Hematopoietic multipotent progenitor cell treated with erythropoietin and hydrocortisone succinate and interleukin-3 and kit ligand, for 8 days (in vitro differentiated cells): ENCODE data around the gene NFIL3.

Experiments
- DNase-seq: peaks from one replicate; pipeline ENCODE4 v3.0.0-alpha.2; 2015

The NFIL3 gene

DNA sequence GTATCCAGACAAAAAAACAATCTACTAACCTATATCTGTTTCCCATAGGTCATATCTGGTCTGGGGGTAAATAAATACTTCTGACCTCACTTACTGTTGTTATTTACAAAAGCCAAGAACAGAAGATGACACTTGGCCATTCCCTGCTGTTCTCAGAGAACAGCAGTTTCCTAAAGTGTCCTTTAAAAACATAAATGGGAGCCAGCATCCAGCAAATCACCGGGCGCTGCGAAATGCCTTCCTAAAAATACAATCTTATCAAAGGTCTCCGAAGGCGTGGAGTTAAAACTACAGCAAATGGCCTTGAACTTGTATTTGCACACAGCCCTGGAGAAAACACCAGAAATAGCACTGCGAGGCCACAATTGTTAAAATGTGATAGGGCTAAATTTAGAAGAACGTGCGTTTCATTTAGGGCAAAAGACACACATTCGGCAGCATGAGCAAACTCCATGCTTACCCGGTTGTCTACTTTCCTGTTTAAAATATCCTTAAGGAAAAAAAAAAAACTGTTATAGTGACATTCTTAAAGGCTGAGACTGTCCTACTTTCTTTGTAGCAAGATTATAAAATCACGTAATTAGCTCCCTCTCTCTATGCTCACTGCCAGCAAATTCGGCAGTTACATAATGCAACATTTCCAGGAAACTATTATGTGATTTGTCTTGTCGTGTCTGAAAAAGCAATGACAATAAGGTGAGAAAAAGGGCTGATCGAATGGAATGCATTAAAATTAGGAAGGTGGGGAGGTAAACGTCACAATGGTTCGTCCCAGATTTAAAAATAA, 1.5 kb downstream of the NFIL3 start:
- peak; percentile 14 for DNase-seq

DNA sequence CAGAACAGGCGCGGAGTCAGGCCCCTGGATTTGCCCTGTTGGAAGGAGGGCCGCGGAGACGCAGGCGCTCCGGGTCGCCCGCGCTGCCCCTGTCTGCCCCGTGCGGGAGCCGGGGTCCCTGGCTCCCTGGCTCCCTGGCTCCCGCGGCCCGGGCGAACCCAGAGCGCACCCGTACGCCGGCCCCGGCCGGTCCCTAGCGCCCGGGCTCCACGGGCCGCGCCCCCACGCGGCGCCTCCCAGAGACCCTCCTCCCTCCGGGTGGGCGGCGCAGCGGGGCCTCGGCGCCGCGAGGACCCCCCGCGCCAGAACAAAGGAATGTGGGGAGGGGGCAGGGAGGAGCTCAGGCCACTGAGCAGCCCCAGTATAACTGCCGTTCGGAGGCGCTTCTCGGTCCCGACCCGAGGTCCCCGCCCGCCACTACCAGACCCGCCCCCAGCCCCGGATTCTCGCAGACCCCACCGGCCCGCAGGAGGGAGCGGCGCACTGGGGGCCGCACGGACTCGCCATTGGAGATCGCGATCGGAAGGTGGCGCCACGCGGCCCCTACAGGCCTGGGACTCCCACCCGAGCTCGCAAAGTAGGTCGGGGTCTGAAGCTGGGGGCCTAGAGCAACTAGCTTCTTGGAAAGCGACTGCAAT, 2.4 kb downstream of the NFIL3 start:
- DNase-seq, result no peak

DNA sequence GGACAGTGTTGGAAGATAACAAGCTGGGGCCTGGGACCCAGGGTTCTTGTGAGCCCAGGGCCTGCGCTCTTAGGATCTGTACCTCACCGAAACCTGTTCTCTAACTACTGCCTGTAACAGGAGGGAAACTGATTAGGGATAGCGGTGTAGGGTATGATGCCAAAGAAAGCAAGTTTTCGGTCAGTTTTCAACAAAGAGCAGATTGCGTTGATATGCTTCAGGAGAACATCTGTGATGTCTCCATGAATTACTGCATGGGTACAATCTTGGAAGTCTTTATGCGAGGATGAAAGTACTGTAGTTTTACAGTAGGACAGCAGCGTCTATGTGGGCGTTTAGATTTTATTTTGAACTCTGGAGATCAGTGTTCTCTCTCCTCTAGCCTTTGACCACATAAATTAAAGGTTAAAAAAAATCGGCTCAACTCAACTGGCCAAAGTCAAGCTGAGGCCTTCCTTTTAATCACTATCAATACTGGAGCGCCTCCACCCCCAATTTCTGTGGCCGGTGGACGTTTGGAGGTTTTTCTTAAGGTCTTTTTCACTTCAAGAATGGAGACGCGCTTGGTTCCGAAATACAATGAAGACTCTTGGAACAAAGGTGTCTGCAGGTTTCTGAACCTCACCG, 3.0 kb downstream of the NFIL3 start:
- DNase-seq, result no peak

DNA sequence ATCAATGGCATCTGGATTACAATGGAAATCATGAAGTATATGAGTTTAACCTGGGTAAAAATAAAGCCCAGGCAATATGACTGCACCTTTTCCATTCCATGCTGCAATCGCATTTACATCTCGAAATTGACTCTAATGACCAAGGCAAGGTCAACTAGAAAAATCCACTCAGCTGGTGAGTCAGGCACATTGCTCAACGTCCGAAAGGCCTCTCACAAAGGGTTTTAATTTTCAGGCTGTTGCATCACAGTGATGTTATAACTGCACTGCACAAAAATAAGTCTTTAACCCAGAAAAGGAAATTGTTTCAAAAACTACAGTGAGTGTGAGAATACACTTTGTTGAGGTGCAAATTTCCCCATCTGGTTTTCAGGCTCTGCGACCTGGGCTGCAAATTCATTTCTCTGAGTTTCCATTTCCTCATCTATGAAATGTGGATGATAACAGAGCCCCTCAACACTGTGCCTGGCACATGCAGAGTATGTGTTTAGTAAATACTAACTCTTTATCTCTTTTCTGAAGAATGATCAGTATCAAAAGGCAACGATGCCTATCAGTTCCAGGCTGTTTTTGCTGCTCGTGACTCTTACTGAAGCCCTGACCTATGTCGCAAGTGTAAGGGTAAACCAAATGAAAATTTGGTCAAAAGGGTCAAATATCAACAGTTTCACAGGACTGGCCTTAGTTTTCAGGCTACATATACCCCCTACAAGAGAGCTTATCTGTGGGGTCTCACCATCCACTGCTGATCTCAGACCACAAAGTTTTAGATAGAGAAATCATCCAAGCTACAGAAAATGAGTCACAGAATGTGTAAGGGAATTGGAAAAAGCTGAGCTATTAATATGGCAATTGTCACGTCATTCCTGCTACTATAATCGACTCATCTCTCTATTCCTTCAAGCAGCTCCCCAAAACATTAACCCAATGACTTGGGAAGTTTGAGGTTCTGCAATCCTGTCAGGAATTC, 4.1 kb downstream of the NFIL3 start:
- DNase-seq, result peak; percentile 13

DNA sequence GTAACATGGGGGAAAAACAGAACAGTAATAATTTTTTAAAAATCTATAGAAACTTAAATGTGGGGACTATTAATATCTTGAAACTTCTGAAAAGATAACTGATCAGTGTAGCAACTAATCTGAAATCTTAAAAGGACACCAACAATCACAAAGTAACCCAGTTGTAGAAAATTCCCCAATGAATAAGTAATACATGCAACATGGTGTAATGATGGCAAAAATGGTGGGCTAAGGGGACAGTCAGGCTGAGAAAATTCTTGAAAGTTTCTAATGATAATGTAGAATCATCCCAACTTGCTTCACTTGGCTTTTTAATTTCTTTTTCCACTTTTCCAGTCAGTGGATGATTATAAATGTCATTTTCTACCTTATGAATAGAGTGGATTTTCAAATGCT, 5.4 kb downstream of the NFIL3 start:
- DNase-seq, result no peak

DNA sequence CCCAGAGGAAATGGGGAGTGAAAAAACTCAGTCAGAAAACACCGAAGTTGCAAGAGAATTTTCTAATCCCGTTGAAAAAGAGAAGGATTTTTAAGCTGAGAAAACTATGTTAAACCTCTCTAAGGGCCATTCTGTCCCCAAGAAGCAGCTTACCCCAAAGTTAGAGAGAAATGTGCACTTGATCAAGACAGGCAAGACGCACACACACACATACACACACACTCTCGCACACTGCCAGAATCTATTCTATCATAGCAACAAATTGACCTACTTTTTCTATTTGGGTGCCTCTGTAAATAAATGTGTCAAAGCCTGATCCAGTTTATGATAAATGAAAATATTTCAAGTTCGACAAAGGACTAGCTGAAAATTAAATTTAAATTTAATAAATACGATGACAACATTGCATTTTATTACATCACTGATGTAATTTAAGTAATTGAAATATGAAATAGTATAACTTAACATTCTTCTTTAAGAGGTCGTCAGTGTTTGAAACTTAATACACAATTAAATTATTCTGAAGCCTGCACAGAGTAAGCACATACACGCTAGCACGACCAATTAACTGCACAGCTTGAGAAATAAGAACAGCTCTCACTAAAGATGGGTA, 5.9 kb downstream of the NFIL3 start:
- no peak for DNase-seq

DNA sequence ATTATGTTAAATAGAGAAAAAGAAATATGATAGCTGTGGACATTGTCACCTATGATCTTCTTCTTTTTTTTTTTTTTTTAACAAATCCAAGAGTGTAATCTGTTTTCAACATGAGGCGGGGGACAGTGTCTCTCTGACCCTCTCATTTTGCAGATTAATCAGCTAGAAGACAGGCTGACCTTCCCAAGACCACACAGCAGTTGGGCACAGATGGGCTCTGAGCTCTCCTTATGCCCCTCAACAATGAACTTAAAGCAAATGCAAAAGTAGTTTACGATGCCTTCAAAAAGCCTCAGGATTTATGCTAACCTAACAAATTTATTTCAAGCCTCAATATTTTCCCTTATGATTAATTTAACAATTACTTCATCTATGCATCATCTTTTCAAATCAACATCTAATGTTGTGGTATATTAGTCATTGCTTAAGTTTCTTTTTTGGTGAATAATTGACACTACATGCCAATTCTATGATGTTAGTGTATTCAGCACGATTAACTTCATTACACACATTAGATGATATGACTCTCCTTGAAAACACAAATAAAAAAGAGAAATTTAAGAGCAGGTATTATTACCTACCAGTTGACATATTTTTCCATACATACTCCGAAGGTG, 7.4 kb downstream of the NFIL3 start:
- no peak for DNase-seq

DNA sequence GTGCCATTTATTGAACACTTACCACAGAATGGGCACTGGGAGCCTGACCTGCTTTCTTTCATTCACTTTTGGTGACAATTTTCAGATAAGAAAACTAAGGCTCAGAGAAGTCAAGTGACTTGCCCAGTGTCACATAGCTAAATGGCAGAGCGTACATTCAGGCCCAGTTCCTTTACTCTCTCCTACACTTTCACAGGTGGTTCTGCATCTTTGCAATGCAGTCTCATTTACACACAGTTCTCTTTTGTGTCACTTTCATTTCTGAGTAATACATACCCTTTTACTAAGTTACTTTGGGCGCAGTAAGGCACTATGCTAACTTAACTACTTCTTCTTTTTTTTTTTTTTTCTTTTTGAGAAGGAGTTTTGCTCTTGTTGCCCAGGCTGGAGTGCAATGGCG, 8.3 kb downstream of the NFIL3 start:
- no peak for DNase-seq

DNA sequence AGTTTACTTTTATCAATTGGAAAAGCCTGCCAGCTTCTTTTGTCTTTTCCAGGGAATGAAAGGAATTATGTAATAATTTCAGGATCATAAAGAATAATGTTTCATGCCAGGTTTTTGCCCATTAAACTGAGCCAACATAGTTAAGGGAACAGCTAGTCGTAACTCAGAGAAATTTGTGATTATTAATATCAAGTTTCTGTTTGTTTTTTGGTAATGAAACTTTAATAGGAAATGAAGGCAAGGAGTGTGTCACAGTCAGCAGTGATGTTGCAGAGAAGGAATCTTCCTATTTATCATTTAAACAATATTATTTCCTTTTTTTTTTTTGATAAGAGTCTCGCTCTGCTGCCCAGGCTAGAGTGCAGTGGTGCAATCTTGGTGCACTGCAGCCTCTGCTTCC, 10.7 kb downstream of the NFIL3 start:
- DNase-seq, result no peak

DNA sequence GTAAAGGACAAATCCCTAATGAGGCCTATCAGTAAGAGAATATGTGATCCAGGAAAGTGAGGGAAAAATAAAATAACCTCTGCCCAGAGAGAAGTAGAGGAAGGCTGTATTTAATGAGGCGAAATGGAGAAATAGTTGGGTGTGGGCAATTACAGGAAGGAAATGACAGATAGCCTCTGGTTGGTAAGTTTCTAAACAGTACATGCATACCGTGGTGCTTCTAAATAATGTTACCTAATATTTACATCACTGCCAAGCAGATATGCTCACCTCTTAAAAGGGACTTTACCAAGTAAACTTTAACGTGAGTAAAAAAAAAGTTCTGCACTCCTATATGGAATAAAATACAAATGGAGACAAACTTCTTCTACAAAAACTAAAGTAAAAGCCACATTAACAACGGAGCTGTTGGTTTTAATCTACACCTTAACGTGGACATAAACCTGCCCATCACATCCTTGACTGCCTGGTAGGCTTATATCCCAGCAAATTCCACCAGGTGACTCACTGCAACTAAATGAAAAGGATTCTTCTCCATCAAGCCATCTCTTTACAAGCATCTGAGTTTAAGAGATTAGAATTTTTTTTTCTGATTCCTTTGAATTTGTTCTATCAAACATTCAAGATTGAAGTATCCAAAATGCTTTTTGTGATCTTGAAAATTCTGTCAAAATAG, 12.4 kb downstream of the NFIL3 start:
- no peak for DNase-seq

DNA sequence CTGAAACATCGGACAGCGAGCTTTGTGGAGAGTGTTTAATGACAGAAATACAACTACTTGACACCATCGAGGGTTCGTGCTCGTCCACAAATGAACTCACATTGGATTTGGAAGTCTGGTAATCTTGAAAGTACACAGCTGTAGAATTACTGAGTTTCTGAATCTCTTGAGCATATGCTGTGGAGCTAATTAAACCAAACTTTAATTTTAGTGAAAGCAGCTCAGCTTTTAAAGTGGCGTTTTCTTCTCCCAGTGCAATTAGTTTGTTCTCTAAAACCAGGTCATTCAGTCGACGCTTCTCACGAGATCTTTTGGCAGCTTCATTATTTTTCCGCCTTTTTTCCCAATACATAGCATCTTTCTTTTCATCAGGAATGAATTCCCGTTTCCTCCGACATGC, 13.5 kb downstream of the NFIL3 start:
- DNase-seq, result no peak

DNA sequence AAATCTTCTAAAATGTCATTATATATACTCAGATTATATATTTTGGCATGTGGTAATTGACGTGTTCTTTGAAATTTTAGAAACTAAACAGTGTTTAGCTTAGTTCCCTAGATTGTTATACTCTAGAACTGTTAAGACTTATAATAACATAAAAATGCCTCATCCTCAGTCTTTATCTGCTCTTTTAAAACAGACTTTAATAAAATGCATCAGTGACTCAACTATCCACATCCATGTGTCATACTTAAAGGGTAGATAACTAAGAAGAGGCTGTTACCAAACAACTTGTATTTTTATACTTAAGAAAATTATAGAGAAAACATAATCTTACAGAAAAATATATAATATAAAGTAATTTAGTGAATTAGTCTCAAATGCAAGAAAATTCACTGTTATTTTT, 15.2 kb downstream of the NFIL3 start:
- no peak for DNase-seq

DNA sequence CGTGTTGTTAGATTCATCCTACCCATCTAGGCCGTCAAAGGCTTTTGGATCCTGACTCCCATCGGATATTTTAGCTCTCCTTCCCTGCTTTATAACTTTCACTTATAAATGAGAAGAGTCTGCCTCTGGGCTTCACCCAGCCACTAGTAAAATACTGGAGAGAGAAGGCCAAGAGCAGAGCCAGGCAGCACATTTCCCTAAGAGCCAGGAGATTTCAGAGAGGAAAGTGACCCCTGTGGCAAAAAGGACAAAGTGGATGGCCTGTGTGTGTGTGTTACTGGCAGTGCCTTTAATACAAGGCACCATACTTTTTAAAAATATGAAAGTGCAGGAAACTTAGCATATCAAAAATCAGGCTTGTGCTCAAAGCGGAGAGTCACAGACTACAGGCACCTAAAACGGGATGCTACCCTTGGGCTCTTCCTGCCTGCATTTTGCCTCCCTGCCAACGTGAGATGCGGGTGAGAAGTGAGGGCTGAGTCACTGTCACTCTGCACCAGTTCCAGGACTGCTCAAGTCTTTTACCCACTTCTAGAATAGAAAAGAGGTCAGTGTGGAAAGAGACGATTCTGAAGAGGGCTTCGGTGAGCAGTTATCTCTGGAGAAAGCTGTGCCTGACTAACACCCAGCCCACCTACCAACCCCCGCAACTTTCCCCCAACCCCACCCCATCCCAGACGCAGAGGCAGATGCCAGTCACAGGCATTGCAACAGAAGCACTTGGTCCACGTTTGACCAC, 15.9 kb downstream of the NFIL3 start:
- DNase-seq, result peak; percentile 31

DNA sequence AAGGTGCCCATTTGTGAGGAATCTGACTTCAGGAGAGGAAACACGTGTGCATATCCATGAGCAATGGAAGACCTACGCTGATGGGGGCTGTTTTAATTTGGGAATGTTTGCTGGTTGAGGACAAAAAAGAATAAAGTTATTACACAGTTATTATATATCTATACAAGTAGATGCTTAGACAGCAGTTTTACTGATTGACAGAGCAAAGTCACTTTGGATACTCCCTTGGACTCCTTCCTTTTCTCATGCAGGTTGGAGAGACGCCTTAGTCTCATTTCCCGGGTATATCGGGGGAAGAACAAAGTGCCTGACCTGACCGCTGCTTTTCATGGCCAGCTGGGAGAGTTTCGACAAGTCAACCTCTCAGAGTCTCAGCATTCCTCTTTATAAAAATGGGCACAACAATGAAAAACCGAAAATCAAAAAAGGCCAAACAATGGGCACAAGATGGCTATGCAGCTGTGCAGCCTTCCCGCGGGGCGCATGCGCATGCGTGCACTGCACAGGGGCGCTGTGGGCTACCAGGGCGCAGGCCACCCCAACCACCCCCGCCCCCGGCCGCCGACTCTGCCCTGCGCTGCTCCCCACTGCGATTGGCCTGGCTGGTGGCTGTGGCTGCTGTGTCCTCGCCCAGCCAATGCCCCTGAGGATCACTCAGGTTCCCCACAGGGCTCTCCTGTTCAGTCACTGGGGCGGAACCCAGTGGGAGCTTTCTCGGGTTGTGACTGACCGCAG, 18.1 kb downstream of the NFIL3 start:
- DNase-seq, result no peak

DNA sequence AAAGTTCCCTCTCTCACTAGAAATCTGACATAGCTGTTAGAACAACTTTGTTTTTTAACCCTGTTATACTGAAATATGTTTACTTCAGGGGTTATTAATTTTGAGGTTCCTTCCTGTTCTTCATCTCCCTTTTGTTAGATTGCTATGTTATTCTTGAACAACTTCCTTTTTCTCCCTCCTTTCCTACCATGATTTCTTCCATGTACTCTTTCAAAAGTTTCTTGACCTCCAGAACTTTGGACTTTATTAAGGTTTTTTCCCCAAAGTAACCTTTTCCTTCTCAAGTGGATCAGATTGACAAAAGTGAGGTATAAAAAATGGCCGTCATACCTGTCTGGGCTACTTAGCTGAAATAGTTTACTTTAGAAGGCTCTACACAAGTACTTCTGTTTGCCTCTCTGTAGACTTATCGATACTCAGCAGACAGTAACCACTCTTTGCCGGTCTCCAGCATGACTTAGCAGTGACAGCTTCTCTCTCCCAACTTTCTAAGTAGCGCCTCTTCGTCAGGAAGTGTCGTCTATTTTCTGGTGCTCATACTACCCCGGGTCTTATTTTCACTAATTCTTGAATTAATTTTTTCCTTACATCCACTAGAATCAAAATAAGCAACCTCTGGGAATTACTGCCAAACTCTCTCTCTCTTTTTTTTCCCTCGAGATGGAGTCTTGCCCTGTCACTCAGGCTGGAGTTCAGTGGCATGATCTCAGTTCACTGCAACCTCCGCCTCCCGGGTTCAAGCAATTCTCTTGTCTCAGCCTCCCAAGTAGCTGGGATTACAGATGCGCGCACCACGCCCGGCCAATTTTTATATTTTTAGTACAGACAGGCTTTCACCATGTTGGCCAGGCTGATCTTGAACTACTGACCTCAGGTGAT, 19.7 kb downstream of the NFIL3 start:
- peak; percentile 66 for DNase-seq

DNA sequence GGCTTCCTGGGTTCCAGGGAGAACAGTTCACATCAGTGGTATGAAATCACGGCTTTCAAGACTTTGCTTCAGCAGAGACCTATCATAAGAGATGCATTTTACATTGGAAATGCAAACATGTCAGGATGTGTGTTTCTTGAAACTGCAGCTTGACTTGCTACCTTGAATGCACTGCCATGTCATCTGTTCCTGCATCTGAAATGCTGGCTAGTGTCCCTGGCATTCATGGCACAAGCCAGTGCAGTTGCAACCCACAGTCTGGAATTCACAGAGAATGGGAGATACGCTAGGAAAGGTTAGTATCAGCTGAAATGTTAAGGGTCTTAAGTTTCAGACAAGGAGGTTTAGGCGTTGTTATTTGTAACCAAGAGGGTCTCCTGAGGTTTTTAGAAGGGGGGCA, 24.7 kb downstream of the NFIL3 start:
- no peak for DNase-seq

DNA sequence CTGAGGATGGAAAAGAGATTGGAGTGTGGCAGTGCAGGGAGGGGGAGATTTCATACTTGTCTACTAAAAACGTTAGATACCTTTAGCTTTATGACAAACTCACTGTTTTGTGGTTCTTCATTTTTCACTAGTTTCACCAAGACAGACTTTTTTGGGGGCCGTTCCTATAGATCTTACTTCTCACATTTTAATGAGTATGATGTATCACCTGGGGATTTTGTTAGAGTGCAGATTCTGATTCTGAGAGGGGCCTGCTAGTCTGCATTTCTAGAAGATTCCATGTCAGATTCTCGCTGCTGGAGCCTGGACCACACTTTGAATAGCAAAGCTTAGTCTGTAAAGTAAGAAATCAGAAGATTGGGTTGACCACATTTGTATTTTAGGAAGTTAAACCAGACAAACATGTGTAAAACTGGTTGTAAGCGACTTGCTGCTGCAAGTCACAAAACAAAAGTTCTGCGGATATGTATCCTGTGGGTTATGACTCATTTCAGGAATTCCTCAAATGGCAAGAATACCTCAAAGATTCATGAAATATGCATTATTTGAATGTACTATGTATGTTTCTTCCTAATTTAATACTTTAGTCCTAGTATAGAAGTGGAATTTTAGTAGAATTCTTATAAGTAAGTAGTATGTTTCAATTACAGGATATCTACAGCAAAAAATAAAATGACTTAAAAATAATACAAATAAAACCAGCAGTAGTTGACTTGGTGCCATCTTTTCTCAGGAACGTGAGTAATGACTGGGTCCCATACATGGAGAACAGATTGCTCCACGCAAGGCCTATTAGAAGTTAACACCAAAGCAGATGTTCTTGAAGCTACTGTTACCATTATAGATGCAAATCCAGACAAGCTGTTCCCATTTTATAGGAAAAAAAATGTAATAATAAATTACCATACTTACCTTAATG, 27.8 kb downstream of the NFIL3 start:
- no peak for DNase-seq

DNA sequence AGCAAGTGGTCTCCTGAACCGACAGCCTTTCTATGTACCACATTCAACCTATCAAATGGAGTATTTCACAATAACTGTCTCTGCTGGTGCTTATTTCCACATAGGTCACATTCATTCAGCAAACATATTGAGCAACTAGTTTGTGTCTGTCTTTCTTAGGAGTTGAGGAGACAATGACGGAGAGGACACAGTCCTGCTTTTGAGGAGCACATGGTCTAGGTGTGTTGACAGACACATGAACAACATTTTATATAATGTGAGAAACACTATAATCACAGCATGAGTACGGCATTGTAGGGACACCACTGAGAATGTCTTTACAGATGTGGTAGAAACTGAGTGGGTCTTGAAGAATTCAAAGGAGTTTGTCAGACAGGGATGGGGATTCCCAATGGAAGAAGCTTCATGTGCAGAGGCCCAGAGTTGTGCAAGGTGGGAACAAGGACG, 28.5 kb downstream of the NFIL3 start:
- no peak for DNase-seq
